OCI-LY3 (cell line): Measurements from ENCODE around the gene AK9.
"Not testable (repeated sequence)": the region's sequence is repeated elsewhere in the genome, so short reads cannot be mapped to it uniquely, and the experiment has no call there.

Experiments used
- H2AFZ ChIP-seq: fragments of 200-600, 300-600 bp; shearing (Covaris generic); 2 replicates; pipeline ENCODE4 v1.6.0; 2014; ENCODE audit warnings: antibody characterized with exemption, low read depth, low read length
- H3K27ac ChIP-seq: fragments of 200-600, 300-600 bp; sonication (generic); 2 replicates; pipeline ENCODE4 v1.5.1; 2014; ENCODE audit warnings: mild to moderate bottlenecking, low read length, moderate library complexity, mixed read lengths
- H3K27me3 ChIP-seq: fragments of 200-600, 300-600 bp; sonication (generic); 2 replicates; pipeline ENCODE4 v1.6.1; 2014; ENCODE audit warnings: low read depth, low read length, mixed read lengths
- H3K36me3 ChIP-seq: fragments of 200-600, 300-600 bp; sonication (generic); replicated peaks from 2 replicates; pipeline ENCODE3; 2014; ENCODE audit warnings: low read depth, low read length, mixed read lengths
- H3K4me1 ChIP-seq: fragments of 300-600, 200-600 bp; sonication (generic); 2 replicates; pipeline ENCODE4 v1.6.1; 2014; ENCODE audit warnings: low read length, mixed read lengths
- H3K4me2 ChIP-seq: fragments of 200-600, 300-600 bp; sonication (generic); 2 replicates; pipeline ENCODE4 v1.6.1; 2014; ENCODE audit warnings: low read length, mixed read lengths
- H3K4me3 ChIP-seq: fragments of 300-600, 200-600 bp; sonication (generic); 2 replicates; pipeline ENCODE4 v1.5.1; 2014; ENCODE audit warnings: antibody characterized with exemption, mild to moderate bottlenecking, low read length, moderate library complexity
- H3K79me2 ChIP-seq: fragments of 300-600, 200-600 bp; shearing (Covaris generic); 2 replicates; pipeline ENCODE4 v1.6.1; 2014; ENCODE audit warnings: mild to moderate bottlenecking, low read length, mixed read lengths
- H3K9ac ChIP-seq: fragments of 300-600, 200-600 bp; shearing (Covaris generic); 2 replicates; pipeline ENCODE4 v1.6.0; 2014; ENCODE audit warnings: mild to moderate bottlenecking, low read length, moderate library complexity
- H3K9me3 ChIP-seq: fragments of 200-600, 300-600 bp; shearing (Covaris generic); 2 replicates; pipeline ENCODE4 v1.6.1; 2014; ENCODE audit warnings: low read length, mixed read lengths; ENCODE audit not compliant: insufficient read depth
- H4K20me1 ChIP-seq: fragments of 200-600, 300-600 bp; sonication (generic); 2 replicates; pipeline ENCODE4 v1.6.1; 2016; ENCODE audit warnings: low read length, mixed read lengths; ENCODE audit not compliant: insufficient read depth
- EZH2phosphoT487 ChIP-seq: fragments of 200-600 bp; shearing (Covaris generic); IDR thresholded peaks from 2 replicates; pipeline ENCODE4 v1.6.1; 2018; ENCODE audit warnings: antibody characterized with exemption, mixed run types, low read depth
- TF ChIP-seq, protein P1 (sequence below): fragments of 200-600, 300-600 bp; sonication (generic); IDR thresholded peaks from 2 replicates; pipeline ENCODE4 v1.5.1; 2014; ENCODE audit warnings: antibody characterized with exemption, low read length, low read depth

The AK9 gene

DNA sequence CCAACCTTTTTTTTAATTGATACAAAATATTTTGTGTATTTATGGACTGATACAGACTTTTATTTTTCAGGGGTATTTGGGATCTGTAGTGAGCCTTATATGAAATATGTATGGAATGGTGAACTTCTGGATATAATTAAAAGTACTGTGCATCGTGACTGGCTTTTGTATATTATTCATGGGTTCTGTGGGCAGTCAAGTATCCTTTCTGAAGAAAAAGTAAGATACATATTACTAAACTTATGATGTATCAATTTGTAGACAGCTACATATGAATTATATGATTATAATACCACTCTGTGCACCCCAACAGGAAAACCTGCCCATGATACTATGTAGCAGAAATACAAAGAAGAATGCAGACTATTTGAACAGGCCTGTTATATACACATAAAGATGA lies 47.3 kb upstream of the AK9 start:
- Histone ChIP-seq H4K20me1 (no peaks in the 10 kb centered on the region), H3K36me3 (peaks cover 7% of the 10 kb centered on the region), H3K4me2 (no peak overlapping the region)

DNA sequence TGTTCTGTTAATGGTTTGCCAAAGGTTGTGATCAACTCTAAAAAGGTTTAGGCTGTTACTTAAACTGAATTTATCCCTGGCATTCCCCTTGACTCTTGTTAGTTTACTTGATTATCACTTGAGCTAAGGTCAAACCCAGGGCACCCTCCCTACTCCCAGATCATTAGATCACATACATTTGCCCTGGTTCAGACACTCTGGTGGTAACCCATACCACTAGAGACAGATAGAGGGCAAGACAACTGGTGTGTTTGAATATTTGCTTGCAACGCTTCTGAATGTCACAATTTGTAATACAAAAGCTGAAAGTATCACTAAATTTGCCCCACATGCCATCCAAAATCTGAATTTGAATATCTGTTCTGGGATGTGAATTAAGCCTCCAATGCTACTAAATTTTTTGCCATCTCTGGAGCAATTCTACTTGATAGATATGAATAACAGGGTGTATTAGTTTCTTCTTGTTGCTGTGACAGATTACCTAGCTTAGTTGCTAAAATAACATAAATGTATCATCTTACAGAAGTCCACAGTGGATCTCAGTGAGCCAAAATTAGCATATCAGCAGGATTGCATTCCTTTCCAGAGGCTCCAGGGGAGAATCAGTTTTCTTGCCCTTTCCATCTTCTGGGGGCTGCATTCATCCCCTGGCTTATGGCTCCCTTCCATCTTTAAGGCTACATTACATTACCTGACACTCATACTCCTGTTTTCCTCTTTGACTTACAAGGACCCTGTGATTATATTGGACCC lies 45.4 kb upstream of the AK9 start:
- no peaks in the 10 kb centered on the region for H3K79me2 ChIP-seq
- H3K27ac ChIP-seq, result no peak overlapping the region
- no peaks in the 10 kb centered on the region for H3K27me3 ChIP-seq
- H4K20me1 ChIP-seq, result no peaks in the 10 kb centered on the region
- TF ChIP-seq, protein P1, sequence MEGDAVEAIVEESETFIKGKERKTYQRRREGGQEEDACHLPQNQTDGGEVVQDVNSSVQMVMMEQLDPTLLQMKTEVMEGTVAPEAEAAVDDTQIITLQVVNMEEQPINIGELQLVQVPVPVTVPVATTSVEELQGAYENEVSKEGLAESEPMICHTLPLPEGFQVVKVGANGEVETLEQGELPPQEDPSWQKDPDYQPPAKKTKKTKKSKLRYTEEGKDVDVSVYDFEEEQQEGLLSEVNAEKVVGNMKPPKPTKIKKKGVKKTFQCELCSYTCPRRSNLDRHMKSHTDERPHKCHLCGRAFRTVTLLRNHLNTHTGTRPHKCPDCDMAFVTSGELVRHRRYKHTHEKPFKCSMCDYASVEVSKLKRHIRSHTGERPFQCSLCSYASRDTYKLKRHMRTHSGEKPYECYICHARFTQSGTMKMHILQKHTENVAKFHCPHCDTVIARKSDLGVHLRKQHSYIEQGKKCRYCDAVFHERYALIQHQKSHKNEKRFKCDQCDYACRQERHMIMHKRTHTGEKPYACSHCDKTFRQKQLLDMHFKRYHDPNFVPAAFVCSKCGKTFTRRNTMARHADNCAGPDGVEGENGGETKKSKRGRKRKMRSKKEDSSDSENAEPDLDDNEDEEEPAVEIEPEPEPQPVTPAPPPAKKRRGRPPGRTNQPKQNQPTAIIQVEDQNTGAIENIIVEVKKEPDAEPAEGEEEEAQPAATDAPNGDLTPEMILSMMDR, result no peak
- no peak for TF ChIP-seq EZH2phosphoT487
- H3K36me3 ChIP-seq, result peaks cover 7% of the 10 kb centered on the region
- H3K9me3 ChIP-seq, result no peaks in the 10 kb centered on the region
- no peak overlapping the region for H3K4me3 ChIP-seq
- no peak overlapping the region for H2AFZ ChIP-seq
- no peak overlapping the region for H3K9ac ChIP-seq
- no peaks in the 10 kb centered on the region for H3K4me1 ChIP-seq
- H3K4me2 ChIP-seq, result no peak overlapping the region

More for the DNA sequence above, 47.3 kb upstream of the AK9 start:
- Histone ChIP-seq H3K9me3 (no peaks in the 10 kb centered on the region), H3K9ac (no peak overlapping the region), H3K4me1 (no peaks in the 10 kb centered on the region), H3K27ac (no peak overlapping the region), H2AFZ (no peak overlapping the region), H3K27me3 (no peaks in the 10 kb centered on the region), H3K4me3 (no peak overlapping the region), H3K79me2 (no peaks in the 10 kb centered on the region)
- TF ChIP-seq EZH2phosphoT487, result no peak
- TF ChIP-seq, protein P1, result no peak

DNA sequence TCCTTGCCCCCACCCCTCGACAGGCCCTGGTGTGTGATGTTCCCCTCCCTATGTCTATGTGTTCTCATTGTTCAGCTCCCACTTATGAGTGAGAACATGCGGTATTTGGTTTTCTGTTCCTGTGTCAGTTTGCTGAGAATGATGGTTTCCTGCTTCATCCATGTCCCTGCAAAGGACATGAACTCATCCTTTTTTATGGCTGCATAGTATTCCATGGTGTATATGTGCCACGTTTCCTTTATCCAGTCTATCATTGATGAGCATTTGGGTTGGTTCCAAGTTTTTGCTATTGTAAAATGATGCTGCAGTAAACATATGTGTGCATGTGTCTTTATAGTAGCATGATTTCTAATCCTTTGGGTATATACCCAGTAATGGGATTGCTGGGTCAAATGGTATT lies 34.2 kb upstream of the AK9 start:
- H2AFZ ChIP-seq, H3K36me3 ChIP-seq, H3K79me2 ChIP-seq, H3K4me1 ChIP-seq, H3K27ac ChIP-seq, H3K27me3 ChIP-seq, H3K4me2 ChIP-seq, H3K9ac ChIP-seq, H4K20me1 ChIP-seq, H3K9me3 ChIP-seq, H3K4me3 ChIP-seq: not testable (repeated sequence)

DNA sequence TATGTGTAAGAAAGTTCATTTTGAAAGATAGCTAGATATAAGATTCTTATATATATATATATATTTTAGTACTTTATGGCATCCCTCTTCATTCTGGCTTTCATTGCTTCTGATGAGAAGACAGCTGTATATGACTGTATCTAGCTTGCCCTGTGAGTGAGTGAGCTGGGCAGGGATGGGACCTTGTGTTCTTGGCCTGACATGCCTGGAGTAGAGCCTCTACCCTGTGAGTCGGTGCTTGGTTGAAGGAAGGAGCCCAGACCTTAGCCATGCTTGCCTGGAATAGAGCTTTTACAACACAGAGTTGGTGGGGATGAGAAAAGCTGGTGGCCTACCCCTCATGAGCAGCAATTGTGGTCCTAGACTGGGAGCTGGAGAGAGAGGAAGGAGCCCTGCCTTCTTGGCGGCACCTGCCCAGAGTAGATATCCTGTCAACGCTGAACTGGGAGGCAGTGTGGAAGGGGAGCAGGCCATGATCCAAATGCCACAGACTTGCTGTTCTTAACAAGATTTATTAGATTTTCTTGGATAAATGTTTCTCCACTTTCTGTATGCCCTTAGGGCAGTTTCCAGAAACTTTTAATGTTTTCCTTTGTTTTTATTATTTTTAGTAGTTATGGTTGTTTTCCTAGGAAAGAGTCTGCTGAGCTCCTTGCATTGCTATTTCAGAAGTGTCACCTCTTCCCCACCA lies 31.7 kb upstream of the AK9 start:
- Histone ChIP-seq H3K9me3 (no peaks in the 10 kb centered on the region), H3K27me3 (no peaks in the 10 kb centered on the region), H4K20me1 (no peaks in the 10 kb centered on the region), H3K36me3 (peaks cover 2% of the 10 kb centered on the region), H3K9ac (no peak overlapping the region), H3K79me2 (no peaks in the 10 kb centered on the region), H3K4me1 (no peaks in the 10 kb centered on the region), H3K4me3 (no peak overlapping the region), H3K4me2 (no peak overlapping the region), H2AFZ (no peak overlapping the region), H3K27ac (no peak overlapping the region)
- TF ChIP-seq, protein P1, result no peak
- TF ChIP-seq EZH2phosphoT487, result no peak
